Transverse colon (tissue), 4 donors: Measurements from ENCODE around the gene ZYX.

Experiments used
- EP300 ChIP-seq: sonication (generic); formaldehyde crosslinking; IDR thresholded peaks from one replicate; pipeline ENCODE4 v1.6.1; 2017; ENCODE audit warnings: antibody characterized with exemption, low read depth
- POLR2A ChIP-seq: fragments of 450-650 bp; IDR thresholded peaks from one replicate; pipeline ENCODE4 v1.6.1; 2016; ENCODE audit warnings: antibody characterized with exemption, mild to moderate bottlenecking, moderate library complexity
- POLR2AphosphoS5 ChIP-seq, 3 donors: sonication (generic); formaldehyde crosslinking; IDR thresholded peaks; one replicate each; pipeline ENCODE4 v1.6.1; 2016; ENCODE audit warnings: antibody characterized with exemption in 3 of 3
- TF ChIP-seq, protein P1 (sequence below), 5 experiments: fragments of 200-600 bp in 3 of 5; fragments of 450-650 bp in 2 of 5; sonication (generic) in 3 of 5; IDR thresholded peaks; 1 replicate in 2 of 5; 2 replicates in 3 of 5; pipeline ENCODE4 v1.5.1; 2016 to 2017; ENCODE audit warnings: antibody characterized with exemption in 5 of 5, inconsistent platforms in 3 of 5, mild to moderate bottlenecking in 2 of 5, moderate library complexity in 1 of 5

DNA sequence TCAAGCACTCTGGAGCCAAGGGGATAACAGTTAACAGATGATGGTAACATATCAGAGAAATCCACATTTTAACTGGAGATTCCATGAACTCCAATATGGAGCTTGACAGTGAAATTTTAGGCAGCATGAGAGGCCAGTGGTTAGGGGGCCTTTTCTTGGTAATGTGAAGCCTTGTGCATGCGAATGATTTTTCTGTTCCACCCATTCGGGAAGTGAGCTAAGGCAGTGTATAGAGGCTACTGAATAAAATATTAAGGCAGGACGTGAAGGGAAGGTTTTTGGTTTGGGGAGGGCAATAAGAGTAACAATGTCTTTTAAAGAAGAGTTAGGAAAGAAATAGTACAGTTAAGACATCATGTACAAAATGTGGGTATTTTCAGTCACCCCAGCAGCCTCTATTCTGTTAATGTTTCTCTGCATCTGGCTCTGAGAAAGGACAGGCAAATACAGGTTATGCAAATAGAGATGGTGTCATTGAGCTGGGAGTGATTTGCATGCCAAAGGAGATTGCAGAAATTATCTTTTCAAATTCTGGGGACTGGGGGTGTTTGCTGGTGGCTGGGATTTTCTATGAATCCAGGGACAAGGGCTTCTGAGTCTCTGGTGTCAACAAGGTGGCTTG is 55.3 kb downstream of the ZYX start:
- TF ChIP-seq, protein P1, sequence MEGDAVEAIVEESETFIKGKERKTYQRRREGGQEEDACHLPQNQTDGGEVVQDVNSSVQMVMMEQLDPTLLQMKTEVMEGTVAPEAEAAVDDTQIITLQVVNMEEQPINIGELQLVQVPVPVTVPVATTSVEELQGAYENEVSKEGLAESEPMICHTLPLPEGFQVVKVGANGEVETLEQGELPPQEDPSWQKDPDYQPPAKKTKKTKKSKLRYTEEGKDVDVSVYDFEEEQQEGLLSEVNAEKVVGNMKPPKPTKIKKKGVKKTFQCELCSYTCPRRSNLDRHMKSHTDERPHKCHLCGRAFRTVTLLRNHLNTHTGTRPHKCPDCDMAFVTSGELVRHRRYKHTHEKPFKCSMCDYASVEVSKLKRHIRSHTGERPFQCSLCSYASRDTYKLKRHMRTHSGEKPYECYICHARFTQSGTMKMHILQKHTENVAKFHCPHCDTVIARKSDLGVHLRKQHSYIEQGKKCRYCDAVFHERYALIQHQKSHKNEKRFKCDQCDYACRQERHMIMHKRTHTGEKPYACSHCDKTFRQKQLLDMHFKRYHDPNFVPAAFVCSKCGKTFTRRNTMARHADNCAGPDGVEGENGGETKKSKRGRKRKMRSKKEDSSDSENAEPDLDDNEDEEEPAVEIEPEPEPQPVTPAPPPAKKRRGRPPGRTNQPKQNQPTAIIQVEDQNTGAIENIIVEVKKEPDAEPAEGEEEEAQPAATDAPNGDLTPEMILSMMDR (IDR thresholded peaks at IDR 0.05), result no peak
- TF ChIP-seq POLR2A, result no peak
- TF ChIP-seq EP300, result no peak
- no peak for TF ChIP-seq POLR2AphosphoS5 (IDR thresholded peaks at IDR 0.05)
